Activated T-helper 1 cell treated with anti-CD3 and anti-CD28 coated beads, Interleukin-12 subunit alpha, Interleukin-12 subunit beta, Interleukin-2, Interleukin-4 antibody, amounts not matched to agents 30 ng/mL and 10 ng/mL and 1 ng/mL, durations not matched to agents 14 hours and 24 hours and 36 hours (primary cell): ENCODE results near the gene TACO1. TPM values are rescaled to one million over a fixed set of nuclear protein-coding genes. Genes with fewer than 3 reads are reported as not detected.

Experiments
- DNase-seq: peaks from one replicate; pipeline ENCODE4 v3.0.0; 2021; ENCODE audit warnings: low spot score
- H3K27ac Mint-ChIP-seq: one replicate; pipeline ENCODE4 v1.8.0; 2021; ENCODE audit warnings: mild to moderate bottlenecking, mixed read lengths
- H3K27me3 Mint-ChIP-seq: one replicate; pipeline ENCODE4 v1.8.0; 2022; ENCODE audit warnings: mild to moderate bottlenecking, moderate library complexity, mixed read lengths; ENCODE audit not compliant: insufficient read depth
- H3K36me3 Mint-ChIP-seq: one replicate; pipeline ENCODE4 v1.8.0; 2021; ENCODE audit warnings: low read depth, mixed read lengths
- H3K4me1 Mint-ChIP-seq: one replicate; pipeline ENCODE4 v1.8.0; 2021; ENCODE audit warnings: low read depth, mixed read lengths
- H3K4me3 Mint-ChIP-seq: one replicate; pipeline ENCODE4 v1.8.0; 2021; ENCODE audit warnings: mild to moderate bottlenecking, moderate library complexity, mixed read lengths
- H3K9me3 Mint-ChIP-seq: one replicate; pipeline ENCODE4 v1.8.0; 2021; ENCODE audit warnings: mixed read lengths
- intact Hi-C: fragments of 100-400 bp; cut with micrococcal nuclease; formaldehyde crosslinking; loops from one replicate; pipeline ENCODE4 v1.15.1; 2024
- total RNA-seq: library from RNA; stranded (reverse); gene quantifications from 2 replicates; pipeline ENCODE4 v1.2.3, GENCODE V29; 2022

Gene TACO1
- total RNA-seq, 1 donor from 2014 or later, result 30.8 TPM

- Mint-ChIP-seq H3K4me3 (no peak overlapping the region), H3K27me3 (no peaks in the 10 kb centered on the region), H3K27ac (no peak overlapping the region), H3K4me1 (peaks cover 14% of the 10 kb centered on the region), H3K36me3 (peaks cover 29% of the 10 kb centered on the region), H3K9me3 (no peaks in the 10 kb centered on the region)
- DNase-seq, result no peak
- intact Hi-C loops, result no loop called here
Measured at GRCh38 chr17:63633742-63634141, 33.0 kb downstream of the TACO1 start.

- H3K9me3 Mint-ChIP-seq, result no peaks in the 10 kb centered on the region
- intact Hi-C loops, result no loop called here
- peaks cover 18% of the 10 kb centered on the region for H3K4me1 Mint-ChIP-seq
- H3K36me3 Mint-ChIP-seq, result peaks cover 29% of the 10 kb centered on the region
- DNase-seq, result no peak
- H3K27ac Mint-ChIP-seq, result peak overlapping the region; percentile 62
- H3K4me3 Mint-ChIP-seq, result no peak overlapping the region
- no peaks in the 10 kb centered on the region for H3K27me3 Mint-ChIP-seq
Measured at GRCh38 chr17:63634163-63634562, 33.5 kb downstream of the TACO1 start.

- no peak overlapping the region for H3K4me3 Mint-ChIP-seq
- peaks cover 21% of the 10 kb centered on the region for H3K4me1 Mint-ChIP-seq
- H3K27ac Mint-ChIP-seq, result no peak overlapping the region
- DNase-seq, result no peak
- intact Hi-C loops, result no loop called here
- no peaks in the 10 kb centered on the region for H3K9me3 Mint-ChIP-seq
- H3K36me3 Mint-ChIP-seq, result peaks cover 29% of the 10 kb centered on the region
- H3K27me3 Mint-ChIP-seq, result no peaks in the 10 kb centered on the region
Measured at GRCh38 chr17:63634816-63635215, 34.1 kb downstream of the TACO1 start.

GRCh38 chr17:63635290-63635689, 34.6 kb downstream of the TACO1 start:
- H3K27me3 Mint-ChIP-seq, result no peaks in the 10 kb centered on the region
- peak overlapping the region; percentile 0 for H3K27ac Mint-ChIP-seq
- no peak for DNase-seq
- no peak overlapping the region for H3K4me3 Mint-ChIP-seq
- no peaks in the 10 kb centered on the region for H3K9me3 Mint-ChIP-seq
- intact Hi-C loops, result no loop called here
- peaks cover 21% of the 10 kb centered on the region for H3K4me1 Mint-ChIP-seq
- H3K36me3 Mint-ChIP-seq, result peaks cover 29% of the 10 kb centered on the region

- DNase-seq, result no peak
- Mint-ChIP-seq H3K27me3 (no peaks in the 10 kb centered on the region), H3K27ac (no peak overlapping the region), H3K36me3 (peaks cover 29% of the 10 kb centered on the region), H3K9me3 (no peaks in the 10 kb centered on the region), H3K4me3 (no peak overlapping the region), H3K4me1 (peaks cover 21% of the 10 kb centered on the region)
- intact Hi-C loops, result no loop called here
Measured at GRCh38 chr17:63635787-63636186, 35.1 kb downstream of the TACO1 start.

GRCh38 chr17:63639125-63639524, 38.4 kb downstream of the TACO1 start:
- no peak for DNase-seq
- Mint-ChIP-seq H3K4me3 (no peak overlapping the region), H3K27ac (no peak overlapping the region), H3K9me3 (no peaks in the 10 kb centered on the region), H3K27me3 (no peaks in the 10 kb centered on the region), H3K36me3 (peaks cover 19% of the 10 kb centered on the region), H3K4me1 (peaks cover 12% of the 10 kb centered on the region)
- intact Hi-C loops, result no loop called here

GRCh38 chr17:63640038-63640437, 39.3 kb downstream of the TACO1 start:
- Mint-ChIP-seq H3K9me3 (no peaks in the 10 kb centered on the region), H3K4me3 (no peak overlapping the region), H3K4me1 (peaks cover 7% of the 10 kb centered on the region), H3K36me3 (peaks cover 15% of the 10 kb centered on the region), H3K27me3 (no peaks in the 10 kb centered on the region), H3K27ac (no peak overlapping the region)
- no peak for DNase-seq
- intact Hi-C loops, result no loop called here

GRCh38 chr17:63641692-63642448, 41.2 kb downstream of the TACO1 start:
- no peak for DNase-seq
- no peak overlapping the region for H3K4me3 Mint-ChIP-seq
- H3K27me3 Mint-ChIP-seq, result no peaks in the 10 kb centered on the region
- intact Hi-C loops, result no loop called here
- H3K27ac Mint-ChIP-seq, result no peak overlapping the region
- no peaks in the 10 kb centered on the region for H3K9me3 Mint-ChIP-seq
- peaks cover 15% of the 10 kb centered on the region for H3K4me1 Mint-ChIP-seq
- H3K36me3 Mint-ChIP-seq, result peaks cover 1% of the 10 kb centered on the region

- Mint-ChIP-seq H3K4me1 (peaks cover 16% of the 10 kb centered on the region), H3K27me3 (no peaks in the 10 kb centered on the region), H3K4me3 (no peak overlapping the region), H3K9me3 (no peaks in the 10 kb centered on the region), H3K27ac (no peak overlapping the region), H3K36me3 (peaks cover 6% of the 10 kb centered on the region)
- intact Hi-C loops, result no loop called here
- DNase-seq, result no peak
Measured at GRCh38 chr17:63644846-63645245, 44.2 kb downstream of the TACO1 start.

GRCh38 chr17:63645775-63646487, 45.2 kb downstream of the TACO1 start:
- H3K4me3 Mint-ChIP-seq, result no peak overlapping the region
- H3K9me3 Mint-ChIP-seq, result no peaks in the 10 kb centered on the region
- no peak for DNase-seq
- intact Hi-C loops, result no loop called here
- H3K27me3 Mint-ChIP-seq, result no peaks in the 10 kb centered on the region
- peaks cover 19% of the 10 kb centered on the region for H3K4me1 Mint-ChIP-seq
- H3K27ac Mint-ChIP-seq, result no peak overlapping the region
- H3K36me3 Mint-ChIP-seq, result peaks cover 6% of the 10 kb centered on the region

GRCh38 chr17:63646488-63646806, 45.8 kb downstream of the TACO1 start:
- Mint-ChIP-seq H3K4me1 (peaks cover 19% of the 10 kb centered on the region), H3K27me3 (no peaks in the 10 kb centered on the region), H3K9me3 (no peaks in the 10 kb centered on the region), H3K27ac (no peak overlapping the region), H3K4me3 (no peak overlapping the region), H3K36me3 (peaks cover 6% of the 10 kb centered on the region)
- intact Hi-C loops, result no loop called here
- no peak for DNase-seq

- no peak for DNase-seq
- peaks cover 9% of the 10 kb centered on the region for H3K36me3 Mint-ChIP-seq
- no peak overlapping the region for H3K27ac Mint-ChIP-seq
- H3K9me3 Mint-ChIP-seq, result no peaks in the 10 kb centered on the region
- intact Hi-C loops, result no loop called here
- no peaks in the 10 kb centered on the region for H3K27me3 Mint-ChIP-seq
- peaks cover 19% of the 10 kb centered on the region for H3K4me1 Mint-ChIP-seq
- no peak overlapping the region for H3K4me3 Mint-ChIP-seq
Measured at GRCh38 chr17:63647065-63647725, 46.5 kb downstream of the TACO1 start.

- H3K4me3 Mint-ChIP-seq, result no peak overlapping the region
- DNase-seq, result no peak
- no peak overlapping the region for H3K27ac Mint-ChIP-seq
- no peaks in the 10 kb centered on the region for H3K27me3 Mint-ChIP-seq
- peaks cover 19% of the 10 kb centered on the region for H3K4me1 Mint-ChIP-seq
- peaks cover 14% of the 10 kb centered on the region for H3K36me3 Mint-ChIP-seq
- no peaks in the 10 kb centered on the region for H3K9me3 Mint-ChIP-seq
- intact Hi-C loops, result no loop called here
Measured at GRCh38 chr17:63647936-63648335, 47.2 kb downstream of the TACO1 start.
